ENCODE measurements around the gene SH3PXD2B.

The SH3PXD2B gene

DNA sequence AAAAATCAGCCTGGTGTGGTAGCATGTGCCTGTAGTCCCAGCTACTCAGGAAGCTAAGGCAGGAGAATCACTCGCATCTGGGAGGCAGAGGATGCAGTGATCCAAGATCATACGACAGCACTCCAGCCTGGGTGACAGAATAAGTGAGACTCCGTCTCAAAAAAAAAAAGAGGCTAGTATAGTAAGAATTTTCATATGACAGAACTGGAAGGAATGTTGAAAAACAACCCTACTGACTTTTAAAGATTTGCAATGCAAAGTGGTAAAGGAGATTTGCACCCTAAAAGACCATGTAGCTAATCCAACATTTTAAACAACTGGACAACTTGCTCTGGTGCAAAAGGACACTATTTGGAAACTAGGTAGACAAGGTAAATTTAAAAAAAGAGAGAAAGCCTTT is 58.1 kb downstream of the SH3PXD2B start:
- no peak for DNase-seq (ENCODE audit: low read depth)
- TF ChIP-seq, protein P1, sequence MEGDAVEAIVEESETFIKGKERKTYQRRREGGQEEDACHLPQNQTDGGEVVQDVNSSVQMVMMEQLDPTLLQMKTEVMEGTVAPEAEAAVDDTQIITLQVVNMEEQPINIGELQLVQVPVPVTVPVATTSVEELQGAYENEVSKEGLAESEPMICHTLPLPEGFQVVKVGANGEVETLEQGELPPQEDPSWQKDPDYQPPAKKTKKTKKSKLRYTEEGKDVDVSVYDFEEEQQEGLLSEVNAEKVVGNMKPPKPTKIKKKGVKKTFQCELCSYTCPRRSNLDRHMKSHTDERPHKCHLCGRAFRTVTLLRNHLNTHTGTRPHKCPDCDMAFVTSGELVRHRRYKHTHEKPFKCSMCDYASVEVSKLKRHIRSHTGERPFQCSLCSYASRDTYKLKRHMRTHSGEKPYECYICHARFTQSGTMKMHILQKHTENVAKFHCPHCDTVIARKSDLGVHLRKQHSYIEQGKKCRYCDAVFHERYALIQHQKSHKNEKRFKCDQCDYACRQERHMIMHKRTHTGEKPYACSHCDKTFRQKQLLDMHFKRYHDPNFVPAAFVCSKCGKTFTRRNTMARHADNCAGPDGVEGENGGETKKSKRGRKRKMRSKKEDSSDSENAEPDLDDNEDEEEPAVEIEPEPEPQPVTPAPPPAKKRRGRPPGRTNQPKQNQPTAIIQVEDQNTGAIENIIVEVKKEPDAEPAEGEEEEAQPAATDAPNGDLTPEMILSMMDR (IDR thresholded peaks at IDR 0.05; ENCODE audit: insufficient read depth, low read depth, low read length, missing control alignments) = no peak
- no peak overlapping the region for H3K4me3 ChIP-seq (ENCODE audit: low read length)

GRCh38 chr5:172395483-172395882 is 58.8 kb downstream of the SH3PXD2B start:
- DNase-seq (ENCODE audit: low read depth) = no peak
- H3K4me3 ChIP-seq (ENCODE audit: low read length) = no peak overlapping the region
- TF ChIP-seq, protein P1 (IDR thresholded peaks at IDR 0.05; ENCODE audit: insufficient read depth, low read depth, low read length, missing control alignments) = no peak

DNA sequence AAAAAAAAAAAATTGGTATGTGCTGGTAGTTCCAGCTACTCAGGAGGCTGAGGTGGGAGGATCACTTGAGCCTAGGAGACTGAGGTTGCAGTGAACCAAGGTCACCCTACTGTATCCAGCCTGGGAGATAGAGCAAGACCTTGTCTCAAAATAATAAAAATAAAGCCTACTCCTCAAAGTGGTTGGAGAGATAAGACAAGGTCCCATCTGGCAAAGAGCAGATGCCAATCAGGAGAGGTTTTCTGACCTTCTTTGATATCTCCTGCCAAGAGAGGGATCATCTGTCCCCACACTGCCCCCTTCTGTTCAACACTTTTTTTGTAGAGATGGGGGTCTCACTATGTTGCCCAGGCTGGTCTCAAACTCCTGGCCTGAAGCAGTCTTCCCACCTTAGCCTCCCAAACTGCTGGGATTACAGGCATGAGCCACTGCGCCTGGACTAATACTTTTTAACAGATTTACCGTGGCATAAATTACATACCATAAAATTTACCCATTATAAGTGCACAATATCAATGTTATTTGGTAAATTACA is 64.7 kb downstream of the SH3PXD2B start:
- DNase-seq (ENCODE audit: low read depth) = no peak
- no peak overlapping the region for H3K4me3 ChIP-seq (ENCODE audit: low read length)
- TF ChIP-seq, protein P1 (IDR thresholded peaks at IDR 0.05; ENCODE audit: insufficient read depth, low read depth, low read length, missing control alignments) = no peak

DNA sequence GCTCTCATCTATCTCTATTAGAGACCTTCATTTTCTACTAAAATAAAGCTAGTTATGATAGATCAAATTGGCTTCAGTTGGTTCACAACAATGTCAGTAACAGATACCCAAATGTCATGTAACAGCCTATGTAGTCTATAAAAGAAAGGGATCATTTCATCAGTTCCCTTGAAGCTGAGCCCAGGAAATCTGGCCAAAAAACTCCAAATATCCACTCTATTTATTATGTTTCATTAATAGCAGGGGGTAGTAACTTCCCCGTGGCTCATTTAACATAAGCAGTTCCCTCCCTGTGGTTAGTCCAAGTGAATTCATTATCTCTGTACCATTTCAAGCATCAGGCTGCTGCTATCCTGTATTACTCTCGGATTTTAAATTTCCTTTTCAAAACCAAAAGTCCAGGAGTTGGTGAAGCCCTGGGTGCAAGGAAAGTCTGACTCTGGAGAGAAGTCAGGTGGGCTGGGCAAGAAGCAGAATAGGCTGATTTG is 66.0 kb downstream of the SH3PXD2B start:
- TF ChIP-seq, protein P1 (IDR thresholded peaks at IDR 0.05; ENCODE audit: insufficient read depth, low read depth, low read length, missing control alignments) = no peak

GRCh38 chr5:172385707-172386106 is 68.6 kb downstream of the SH3PXD2B start:
- no peak for DNase-seq (ENCODE audit: low read depth)
- TF ChIP-seq, protein P1 (IDR thresholded peaks at IDR 0.05; ENCODE audit: insufficient read depth, low read depth, low read length, missing control alignments) = no peak
- H3K4me3 ChIP-seq (ENCODE audit: low read length) = no peak overlapping the region

More for the DNA sequence above, 66.0 kb downstream of the SH3PXD2B start:
- DNase-seq (ENCODE audit: low read depth) = no peak
- no peak overlapping the region for H3K4me3 ChIP-seq (ENCODE audit: low read length)

DNA sequence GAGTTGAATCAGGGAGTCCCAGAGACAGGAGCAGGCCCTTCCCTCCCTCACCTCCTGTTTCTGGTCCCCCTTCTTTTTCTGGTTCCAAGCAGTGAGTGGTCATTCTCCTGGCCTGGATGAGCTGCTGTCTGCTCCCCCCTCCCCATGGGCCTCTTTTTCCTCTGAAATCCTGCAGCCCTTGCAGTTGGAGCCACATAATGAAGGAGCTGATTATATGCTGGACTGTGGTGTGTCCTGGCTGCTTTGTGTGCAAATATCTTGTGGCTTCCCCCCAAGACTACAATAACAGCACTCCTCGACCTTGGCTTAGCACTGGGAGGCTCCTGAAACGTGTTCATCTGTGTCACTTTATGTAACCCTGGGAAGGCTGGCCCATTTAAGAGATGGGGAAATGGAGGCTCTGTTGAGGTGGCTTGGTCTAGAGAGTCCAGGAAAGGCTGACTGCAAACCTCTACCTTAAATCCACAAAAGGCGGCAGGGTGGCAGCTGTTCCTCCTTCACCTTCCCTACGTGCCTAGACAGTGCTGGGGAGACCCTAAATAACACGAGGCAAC is 69.2 kb downstream of the SH3PXD2B start:
- no peak for DNase-seq (ENCODE audit: low read depth)
- no peak overlapping the region for H3K4me3 ChIP-seq (ENCODE audit: low read length)
- TF ChIP-seq, protein P1 (IDR thresholded peaks at IDR 0.05; ENCODE audit: insufficient read depth, low read depth, low read length, missing control alignments) = no peak
